SH-SY5Y (cell line): Measurements from ENCODE around the gene ARFGAP3.

Source experiments
- GATA2 ChIP-seq: IDR thresholded peaks from 2 replicates; pipeline ENCODE4 v1.6.1; 2011; ENCODE audit warnings: mild to moderate bottlenecking, low read depth, low read length
- GATA3 ChIP-seq: IDR thresholded peaks from 2 replicates; pipeline ENCODE4 v1.6.1; 2011; ENCODE audit warnings: low read depth, mild to moderate bottlenecking, low read length, moderate library complexity

- TF ChIP-seq GATA2 = no peak
- TF ChIP-seq GATA3 = no peak
Measured at GRCh38 chr22:42829302-42829701, 27.8 kb downstream of the ARFGAP3 start.
